Measurements from ENCODE around the gene BRSK1.

- TF ChIP-seq POLR2A (IDR thresholded peaks at IDR 0.05), result no peak
- TF ChIP-seq CTCF (IDR thresholded peaks at IDR 0.05), result no peak
- TF ChIP-seq EP300 (IDR thresholded peaks at IDR 0.05), result no peak
These were observed 28.0 kb upstream of the BRSK1 start for GRCh38 chr19:55255618-55256423.
